HG03280 (cell line): ENCODE measurements around the gene LOXL4.

Experiments
- ATAC-seq: cut with Tn5 transposase; IDR thresholded peaks from one replicate; pipeline ENCODE4 v1.9.1; 2021; ENCODE audit warnings: mild to moderate bottlenecking, moderate library complexity; ENCODE audit not compliant: unreplicated experiment

LOXL4 gene

GRCh38 chr10:98267894-98268693 is at the start of gene LOXL4:
LOXL4 (minus strand) TSS chr10:98268194; CDS start chr10:98263019, 5,175 bp downstream.
- no peak for ATAC-seq

- no peak for ATAC-seq
Observed at GRCh38 chr10:98316661-98317060, 48.7 kb upstream of the LOXL4 start.

DNA sequence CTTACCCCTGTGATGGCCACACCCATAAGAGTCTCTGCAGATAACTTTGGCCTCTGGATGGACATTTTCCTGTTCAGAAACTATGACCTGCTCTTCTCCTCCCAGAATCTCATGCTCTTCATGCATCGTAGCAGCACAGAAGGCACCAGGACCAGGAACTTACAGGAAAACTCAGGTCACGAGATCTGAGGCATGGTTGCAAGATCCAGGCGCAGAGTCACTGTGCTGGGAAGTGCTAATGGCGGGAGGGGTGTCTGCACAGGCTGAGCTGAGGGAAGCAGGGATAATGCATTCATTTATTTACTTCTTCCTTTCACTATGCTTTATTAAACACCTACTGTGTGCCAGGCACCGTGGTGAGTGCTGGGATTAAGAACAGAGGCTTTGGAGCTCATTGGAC is 48.2 kb upstream of the LOXL4 start:
- no peak for ATAC-seq

DNA sequence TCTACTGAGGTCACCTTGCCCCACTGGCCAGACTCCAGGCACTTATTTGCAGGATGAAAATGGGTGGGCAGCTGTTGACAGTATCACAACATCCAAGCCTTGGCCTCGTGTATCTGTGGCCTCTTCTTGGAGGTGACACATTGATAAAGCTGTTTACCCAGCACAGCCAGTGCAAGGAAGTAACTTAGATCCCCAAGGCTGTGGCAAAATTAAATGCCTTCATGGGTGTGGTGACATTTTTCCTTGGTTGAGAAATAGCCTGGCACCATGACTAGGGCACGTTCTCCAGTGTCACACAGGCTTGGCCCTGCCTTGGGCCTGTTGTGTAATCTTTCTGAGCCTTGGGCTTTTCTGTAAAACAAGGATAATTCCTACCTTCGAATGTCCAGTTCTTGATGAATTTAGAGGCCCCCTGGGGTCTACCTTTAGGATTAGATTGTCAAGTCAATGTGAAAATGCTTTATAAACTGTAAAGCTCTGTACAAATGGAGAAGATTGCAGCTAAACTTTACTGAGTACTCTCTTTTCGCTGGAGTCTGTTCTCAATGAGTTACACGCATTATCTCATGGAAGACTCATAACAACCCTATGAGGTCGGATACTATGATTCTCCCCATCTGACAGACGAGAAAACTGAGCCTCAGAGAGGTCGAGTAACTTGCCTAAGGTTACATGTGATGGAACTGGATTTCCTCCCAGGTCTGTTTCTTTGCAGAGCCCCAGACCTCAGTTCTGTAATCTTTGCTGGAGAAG is 46.7 kb upstream of the LOXL4 start:
- no peak for ATAC-seq

- ATAC-seq = no peak
Observed at GRCh38 chr10:98313598-98313997, 45.6 kb upstream of the LOXL4 start.

DNA sequence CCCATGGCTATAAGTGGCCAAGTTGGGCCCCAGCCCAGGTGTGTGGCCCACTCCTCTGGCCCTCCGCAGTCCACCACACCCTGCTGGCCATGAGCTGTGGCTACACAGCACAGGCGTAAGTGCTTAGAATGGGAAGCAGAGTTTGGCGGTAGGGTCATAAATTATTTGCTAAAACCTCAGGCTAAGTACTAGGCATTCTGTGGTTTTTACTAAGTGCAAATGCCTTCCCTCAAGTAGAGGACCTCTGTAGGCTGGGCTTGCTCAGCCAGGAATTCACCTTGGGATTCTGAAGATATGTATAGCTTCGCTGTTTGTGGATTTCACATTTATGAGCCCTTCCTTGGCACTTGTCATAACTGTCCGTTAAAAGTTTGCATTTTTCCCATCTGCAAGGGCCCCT is 44.8 kb upstream of the LOXL4 start:
- ATAC-seq = no peak

GRCh38 chr10:98312349-98312748 is 44.4 kb upstream of the LOXL4 start:
- no peak for ATAC-seq

GRCh38 chr10:98310701-98311100 is 42.7 kb upstream of the LOXL4 start:
- ATAC-seq = no peak

DNA sequence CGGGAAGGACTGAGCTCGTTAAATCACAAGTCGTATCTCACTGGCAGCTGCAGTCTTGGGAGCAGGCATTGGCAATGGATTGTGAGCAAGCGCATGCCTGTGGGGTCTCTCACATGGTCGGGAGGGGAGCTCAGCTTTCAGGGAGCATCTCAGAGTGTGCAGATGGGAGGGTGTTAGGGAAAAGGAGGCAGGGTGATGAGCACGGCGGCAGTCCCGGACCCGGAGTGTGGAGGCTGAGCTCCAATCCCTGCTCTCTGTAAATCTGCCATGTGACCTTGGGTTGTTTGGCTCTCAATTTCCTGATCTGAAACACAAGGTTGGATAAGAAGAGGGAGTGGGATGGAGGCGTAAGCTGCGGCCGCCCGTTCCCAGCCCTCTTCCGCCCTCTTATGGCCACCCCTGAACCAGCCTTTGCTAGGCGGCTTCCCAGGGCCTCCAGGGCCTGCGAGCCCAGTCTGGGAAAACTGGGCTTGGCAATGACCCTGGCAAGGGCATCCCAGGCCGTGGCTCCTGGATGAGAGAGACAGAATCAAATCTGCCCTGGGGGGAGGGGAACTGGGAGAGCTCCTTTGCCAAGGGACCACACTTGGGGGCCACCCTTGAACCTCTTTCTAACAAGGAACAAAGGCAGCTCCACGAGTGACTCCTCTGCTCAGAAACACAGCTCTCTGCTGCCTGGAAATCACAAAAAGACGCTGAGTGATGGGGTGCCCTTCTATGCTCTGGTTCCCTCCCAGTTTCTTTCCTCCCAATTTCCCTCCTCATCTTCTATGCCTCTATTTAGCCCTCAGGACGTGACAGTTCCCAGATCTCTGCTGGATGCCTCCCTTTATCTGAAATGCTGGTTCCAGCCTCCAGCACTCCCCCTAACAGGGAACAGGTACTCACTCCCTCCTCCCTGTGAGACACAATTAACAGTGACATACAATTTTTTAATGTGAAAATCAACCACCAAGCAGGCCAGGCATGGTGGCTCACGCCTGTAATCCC is 41.7 kb upstream of the LOXL4 start:
- ATAC-seq = no peak

DNA sequence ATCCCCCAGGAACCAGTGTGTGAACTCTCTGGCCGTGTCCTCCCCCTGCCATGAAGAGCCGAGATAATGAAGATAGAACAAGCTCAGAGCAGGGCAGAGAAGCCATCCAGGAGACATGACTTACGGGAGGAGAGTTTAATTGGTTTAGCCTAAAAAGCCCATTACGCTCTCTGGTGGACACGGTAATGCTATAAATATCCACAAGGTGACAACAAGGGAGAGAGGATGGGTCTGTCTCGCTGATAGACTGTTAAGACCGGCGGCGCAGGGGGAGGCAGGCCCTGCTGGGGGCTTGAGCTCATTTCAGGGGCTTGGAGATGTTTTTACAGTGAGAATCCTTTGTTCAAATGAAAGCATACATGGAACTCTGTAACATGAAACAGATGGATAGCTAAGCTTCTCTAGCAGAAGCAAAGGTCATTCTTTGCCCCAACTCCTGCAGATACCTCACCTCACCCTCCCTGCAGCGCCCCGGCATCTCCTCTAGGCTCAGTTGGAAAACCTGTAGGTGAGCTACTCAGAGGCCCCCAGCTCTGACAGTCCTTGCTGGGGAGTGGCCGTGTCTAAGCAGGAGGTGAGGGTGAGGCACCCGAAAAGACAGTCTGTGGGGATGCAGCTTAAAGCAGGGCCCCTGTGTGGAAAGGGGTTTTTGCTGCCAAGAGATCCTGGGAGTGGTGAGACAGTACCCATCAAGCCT is 40.8 kb upstream of the LOXL4 start:
- ATAC-seq = no peak

DNA sequence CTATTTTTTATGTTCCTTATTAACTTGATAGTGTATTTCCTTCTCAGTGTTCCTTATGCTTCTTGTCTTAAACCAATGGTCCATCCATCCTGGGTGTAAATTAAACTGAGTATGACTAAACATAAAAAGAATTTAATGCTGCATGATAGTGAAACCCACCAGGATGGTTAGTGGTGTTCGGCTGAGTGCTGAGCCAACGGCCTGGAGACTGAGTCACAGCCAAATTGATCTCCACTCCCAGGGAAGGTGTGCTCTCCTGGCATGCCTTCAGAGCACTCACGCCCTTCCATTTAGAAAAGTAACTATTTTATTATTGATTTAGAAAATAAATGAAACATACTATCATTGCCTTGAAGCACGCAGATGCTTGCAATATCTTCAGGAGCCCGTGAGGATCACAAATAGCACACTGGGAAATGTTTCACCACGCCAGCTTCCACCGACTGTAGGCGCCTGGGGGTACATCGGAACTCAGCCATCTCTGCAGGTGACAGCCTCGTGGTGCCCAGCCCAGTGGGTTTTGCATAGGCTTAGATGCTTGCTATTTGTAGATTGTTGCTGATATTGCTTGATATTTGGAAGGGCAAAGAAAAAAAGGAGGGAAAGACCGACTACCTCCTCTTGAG is 40.0 kb upstream of the LOXL4 start:
- ATAC-seq = no peak

- no peak for ATAC-seq
Observed at GRCh38 chr10:98306501-98306900, 38.5 kb upstream of the LOXL4 start.

DNA sequence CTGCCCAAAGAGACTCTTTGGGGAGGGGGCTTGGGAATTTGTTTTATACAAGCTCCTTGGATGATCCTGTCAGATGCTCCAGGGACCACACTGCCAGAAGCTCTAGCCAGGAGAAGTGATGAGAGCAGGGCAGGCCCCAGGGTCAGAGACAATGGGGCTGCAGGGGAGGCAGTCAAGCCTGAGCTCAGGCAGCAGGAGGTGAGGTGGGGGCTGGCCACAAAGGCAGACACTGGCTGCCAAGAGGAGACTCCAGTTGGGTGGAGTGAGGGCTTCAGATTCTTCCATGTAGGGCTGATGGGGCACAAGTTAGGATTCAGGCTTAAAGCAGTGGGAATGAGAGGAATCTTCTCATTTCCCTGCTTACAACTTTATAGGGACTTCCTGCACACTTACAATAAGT is 35.6 kb upstream of the LOXL4 start:
- ATAC-seq = no peak

- ATAC-seq = no peak
Observed at GRCh38 chr10:98302741-98303365, 34.9 kb upstream of the LOXL4 start.

DNA sequence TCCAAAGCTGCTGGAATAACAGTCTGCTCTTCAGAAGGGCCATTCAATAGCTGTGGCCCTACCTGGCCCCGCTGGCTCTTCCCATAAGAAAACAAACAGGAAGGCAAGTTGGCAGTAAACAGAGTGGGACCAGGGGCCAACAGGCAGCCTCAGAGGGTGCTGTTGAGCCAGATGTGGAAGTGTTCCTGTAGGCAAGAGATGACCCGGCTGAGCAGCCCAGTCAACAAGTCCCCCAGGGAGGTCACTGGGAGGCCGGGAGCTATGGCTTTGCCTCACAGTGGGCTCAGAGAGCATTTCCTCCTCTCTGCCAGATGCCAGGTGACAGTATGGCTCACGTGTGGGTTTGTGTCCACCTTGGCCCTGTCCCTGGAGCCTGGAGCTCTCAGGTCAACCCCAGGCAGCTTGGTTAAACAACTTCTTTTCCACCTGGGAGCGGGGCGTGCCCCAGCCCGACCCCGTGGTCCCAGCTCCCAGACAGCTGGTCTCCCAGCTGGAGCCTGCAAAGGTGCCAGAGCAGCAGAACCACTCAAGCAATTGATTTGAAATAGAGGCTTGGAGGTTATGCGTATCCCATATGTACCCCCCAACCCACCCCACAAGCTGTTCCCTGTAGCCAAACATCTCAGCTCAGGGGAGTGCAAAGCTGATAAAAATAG is 33.8 kb upstream of the LOXL4 start:
- no peak for ATAC-seq

GRCh38 chr10:98300526-98301229 is 32.7 kb upstream of the LOXL4 start:
- no peak for ATAC-seq

- ATAC-seq = no peak
Observed at GRCh38 chr10:98299341-98299740, 31.3 kb upstream of the LOXL4 start.

GRCh38 chr10:98296524-98296923 is 28.5 kb upstream of the LOXL4 start:
- ATAC-seq = no peak
